Activated CD8-positive, alpha-beta T cell treated with anti-CD3 and anti-CD28 coated beads for 36 hours (primary cell): Measurements from ENCODE around the gene GNB5. TPM values are rescaled to one million over a fixed set of nuclear protein-coding genes. Genes with fewer than 3 reads are reported as not detected.

Source experiments
- ATAC-seq: fragments of 200-7000 bp; cut with Tn5 transposase; one replicate; pipeline ENCODE4 v1.10.0; 2021; ENCODE audit warnings: mild to moderate bottlenecking, moderate library complexity
- CTCF ChIA-PET: fragments of 350-600 bp; sonication (Branson Sonifier 250); formaldehyde crosslinking; loops from one replicate; lab custom pipeline; 2021; ENCODE audit warnings: antibody characterized with exemption; lab: Charles Lee
- POLR2A ChIA-PET: fragments of 350-600 bp; sonication (Branson Sonifier 250); formaldehyde crosslinking; loops from one replicate; lab custom pipeline; 2021; ENCODE audit warnings: antibody characterized with exemption; lab: Charles Lee
- DNase-seq: peaks from one replicate; pipeline ENCODE4 v3.0.0-alpha.2; 2020
- H3K27ac Mint-ChIP-seq: one replicate; pipeline ENCODE4 v1.8.0; 2021; ENCODE audit warnings: mild to moderate bottlenecking, mixed read lengths
- H3K27me3 Mint-ChIP-seq: one replicate; pipeline ENCODE4 v1.8.0; 2021; ENCODE audit warnings: mixed read lengths
- H3K36me3 Mint-ChIP-seq: one replicate; pipeline ENCODE4 v1.8.0; 2021; ENCODE audit warnings: low read depth, mixed read lengths
- H3K4me1 Mint-ChIP-seq: one replicate; pipeline ENCODE4 v1.8.0; 2021; ENCODE audit warnings: low read depth, mixed read lengths
- H3K4me3 Mint-ChIP-seq: one replicate; pipeline ENCODE4 v1.8.0; 2021; ENCODE audit warnings: mild to moderate bottlenecking, moderate library complexity, mixed read lengths
- H3K9me3 Mint-ChIP-seq: one replicate; pipeline ENCODE4 v1.8.0; 2021; ENCODE audit warnings: mixed read lengths
- intact Hi-C: fragments of 100-400 bp; cut with micrococcal nuclease; formaldehyde crosslinking; loops from one replicate; pipeline ENCODE4 v1.10.0; 2022
- total RNA-seq, 2 experiments: library from RNA; stranded (reverse); gene quantifications; one replicate each; pipeline ENCODE4 v1.2.3, GENCODE V29; 2021
- TF ChIP-seq, protein P1 (sequence below): fragments of 200-600 bp; IDR thresholded peaks from one replicate; pipeline ENCODE4 v1.8.0; 2022; ENCODE audit warnings: antibody characterized with exemption, mild to moderate bottlenecking

Gene GNB5
- total RNA-seq, 2 experiments from 2014 or later, result 16.8 to 17.5 TPM

- Mint-ChIP-seq H3K9me3 (no peaks in the 10 kb centered on the region), H3K4me1 (no peaks in the 10 kb centered on the region), H3K36me3 (no peaks in the 10 kb centered on the region), H3K27ac (no peak overlapping the region), H3K4me3 (no peak overlapping the region), H3K27me3 (no peaks in the 10 kb centered on the region)
- intact Hi-C loops, result no loop called here
- DNase-seq (no peak), ATAC-seq (no peak)
- TF ChIP-seq, protein P1, sequence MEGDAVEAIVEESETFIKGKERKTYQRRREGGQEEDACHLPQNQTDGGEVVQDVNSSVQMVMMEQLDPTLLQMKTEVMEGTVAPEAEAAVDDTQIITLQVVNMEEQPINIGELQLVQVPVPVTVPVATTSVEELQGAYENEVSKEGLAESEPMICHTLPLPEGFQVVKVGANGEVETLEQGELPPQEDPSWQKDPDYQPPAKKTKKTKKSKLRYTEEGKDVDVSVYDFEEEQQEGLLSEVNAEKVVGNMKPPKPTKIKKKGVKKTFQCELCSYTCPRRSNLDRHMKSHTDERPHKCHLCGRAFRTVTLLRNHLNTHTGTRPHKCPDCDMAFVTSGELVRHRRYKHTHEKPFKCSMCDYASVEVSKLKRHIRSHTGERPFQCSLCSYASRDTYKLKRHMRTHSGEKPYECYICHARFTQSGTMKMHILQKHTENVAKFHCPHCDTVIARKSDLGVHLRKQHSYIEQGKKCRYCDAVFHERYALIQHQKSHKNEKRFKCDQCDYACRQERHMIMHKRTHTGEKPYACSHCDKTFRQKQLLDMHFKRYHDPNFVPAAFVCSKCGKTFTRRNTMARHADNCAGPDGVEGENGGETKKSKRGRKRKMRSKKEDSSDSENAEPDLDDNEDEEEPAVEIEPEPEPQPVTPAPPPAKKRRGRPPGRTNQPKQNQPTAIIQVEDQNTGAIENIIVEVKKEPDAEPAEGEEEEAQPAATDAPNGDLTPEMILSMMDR, result no peak
- ChIA-PET POLR2A (interaction anchor here (0.8 to 1.4 kb wide), 4 partner anchors 15 to 31 kb away, joined by 3 to 7 read pairs (median 4); no protein-coding TSS in a partner anchor), CTCF (interaction anchor here (1.0 to 2.9 kb wide), 6 partner anchors 9 to 34 kb away, joined by 3 to 19 read pairs (median 6); no protein-coding TSS in a partner anchor)
Measured at GRCh38 chr15:52193321-52193720, 2.1 kb upstream of the GNB5 start.

GRCh38 chr15:52186651-52187486, 4.3 kb downstream of the GNB5 start:
- DNase-seq (no peak), ATAC-seq (no peak)
- H3K36me3 Mint-ChIP-seq, result no peaks in the 10 kb centered on the region
- H3K4me3 Mint-ChIP-seq, result no peak overlapping the region
- no peaks in the 10 kb centered on the region for H3K27me3 Mint-ChIP-seq
- no peak overlapping the region for H3K27ac Mint-ChIP-seq
- ChIA-PET POLR2A (interaction anchor here (1.1 to 1.6 kb wide), 3 partner anchors 8 to 119 kb away, joined by 3 to 5 read pairs (median 4); no protein-coding TSS in a partner anchor), CTCF (interaction anchor here (2.0 to 3.9 kb wide), 3 partner anchors 10 to 40 kb away, joined by 8 to 27 read pairs (median 9); no protein-coding TSS in a partner anchor)
- no peaks in the 10 kb centered on the region for H3K4me1 Mint-ChIP-seq
- no peaks in the 10 kb centered on the region for H3K9me3 Mint-ChIP-seq
- TF ChIP-seq, protein P1, result no peak
- intact Hi-C loops, result no loop called here

DNA sequence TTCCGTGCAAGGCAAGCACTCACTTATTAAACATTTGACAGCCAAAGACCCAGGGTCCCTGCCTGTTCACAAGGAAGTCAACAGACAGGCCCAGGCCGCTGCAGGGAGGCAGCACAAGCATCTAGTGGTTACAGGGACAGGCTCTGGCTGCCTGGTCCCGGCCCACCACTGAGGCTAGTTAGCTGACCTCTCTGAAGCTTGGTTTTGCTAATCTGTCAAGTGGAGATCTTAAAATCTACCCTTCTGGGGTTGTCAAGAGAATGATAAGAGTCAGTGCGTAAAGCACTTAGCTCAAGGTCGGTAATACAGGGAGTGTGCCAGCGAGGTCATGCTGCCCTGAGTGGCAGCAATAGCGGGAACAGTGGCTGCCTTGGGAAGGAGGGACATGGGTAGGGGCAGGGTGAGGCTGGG, 6.0 kb downstream of the GNB5 start:
- ChIA-PET POLR2A (no interaction called here), CTCF (interaction anchor here (2.0 to 3.9 kb wide), 4 partner anchors 8 to 42 kb away, joined by 8 to 27 read pairs (median 18); no protein-coding TSS in a partner anchor)
- H3K27ac Mint-ChIP-seq, result no peak overlapping the region
- no peaks in the 10 kb centered on the region for H3K9me3 Mint-ChIP-seq
- ATAC-seq, result no peak
- TF ChIP-seq, protein P1, result no peak
- no peak for DNase-seq
- peaks cover 3% of the 10 kb centered on the region for H3K4me1 Mint-ChIP-seq
- H3K36me3 Mint-ChIP-seq, result no peaks in the 10 kb centered on the region
- intact Hi-C loops, result no loop called here
- H3K4me3 Mint-ChIP-seq, result no peak overlapping the region
- H3K27me3 Mint-ChIP-seq, result no peaks in the 10 kb centered on the region

DNA sequence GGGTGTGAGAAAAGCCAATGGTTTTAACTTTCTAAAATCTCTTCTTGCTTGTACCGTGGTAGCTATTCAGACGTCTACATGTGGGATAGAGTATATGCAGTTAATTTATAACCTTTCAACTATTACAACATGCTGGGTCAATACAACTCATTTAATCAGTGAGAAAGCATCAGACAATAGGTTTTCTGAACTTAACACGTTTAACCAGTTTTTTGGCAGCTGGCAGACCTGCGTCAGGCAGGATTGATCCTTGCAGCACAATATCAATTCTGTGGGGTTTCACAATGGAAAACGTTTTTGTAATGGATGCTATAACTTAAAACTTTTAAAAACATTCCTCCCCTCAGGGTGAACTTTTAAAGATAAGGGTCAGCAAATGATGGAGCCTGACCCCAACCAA, 6.5 kb downstream of the GNB5 start:
- no peaks in the 10 kb centered on the region for H3K36me3 Mint-ChIP-seq
- H3K4me1 Mint-ChIP-seq, result peaks cover 3% of the 10 kb centered on the region
- no peak overlapping the region for H3K4me3 Mint-ChIP-seq
- TF ChIP-seq, protein P1, result no peak
- no peak for ATAC-seq
- no peak for DNase-seq
- no peaks in the 10 kb centered on the region for H3K9me3 Mint-ChIP-seq
- intact Hi-C loops, result no loop called here
- ChIA-PET CTCF (interaction anchor here (1.3 to 3.9 kb wide), 10 partner anchors 8 to 45 kb away, joined by 3 to 27 read pairs (median 8); no protein-coding TSS in a partner anchor), POLR2A (interaction anchor here (1.4 to 1.5 kb wide), 2 partner anchors 12 to 29 kb away, joined by 4 to 6 read pairs; no protein-coding TSS in a partner anchor)
- H3K27ac Mint-ChIP-seq, result no peak overlapping the region
- H3K27me3 Mint-ChIP-seq, result no peaks in the 10 kb centered on the region
